ENCODE data around the gene LLGL2.

- TF ChIP-seq POLR2AphosphoS5 (IDR thresholded peaks at IDR 0.05) (no peak), CTCF (IDR thresholded peaks at IDR 0.05) (no peak), POLR2A (IDR thresholded peaks at IDR 0.05; ENCODE audit: low read depth) (no peak)
Observed at GRCh38 chr17:75551266-75551665, 25.8 kb downstream of the LLGL2 start.
